Activated T-helper 17 cell treated with anti-CD3 and anti-CD28 coated beads, Interleukin-2, amount 50 U/mL, for 72 hours (primary cell): ENCODE results near the gene SGSH. TPM values are rescaled to one million over a fixed set of nuclear protein-coding genes. Genes with fewer than 3 reads are reported as not detected.

ENCODE experiments used
- total RNA-seq, 2 donors: library from RNA; stranded (reverse); gene quantifications; one replicate each; pipeline ENCODE4 v1.2.3, GENCODE V29; 2022

SGSH gene
- total RNA-seq, 2 donors from 2014 or later, result 45.7 to 63.6 TPM

Other genes with a start within 250 kb of the SGSH start
- 1 to 10 TPM; 1.6 to 1.8 TPM for gene TBC1D16, start 184.5 kb downstream of the SGSH start, total RNA-seq
- gene CCDC40, start 183.7 kb downstream of the SGSH start, total RNA-seq, result under 1 TPM in 1 of 2 donors, not detected in 1; 0.69 TPM
- 10 to 100 TPM; 15.0 to 33.0 TPM for gene GAA, start 118.8 kb downstream of the SGSH start, total RNA-seq
- gene EIF4A3, start 73.2 kb downstream of the SGSH start, total RNA-seq, result 100 to 1,000 TPM; 141 to 182 TPM
- gene CARD14, start 50.3 kb downstream of the SGSH start, total RNA-seq, result not detected
- gene SLC26A11, start 94 bp upstream of the SGSH start, total RNA-seq, result 10 to 100 TPM; 23.5 to 37.3 TPM
- gene RNF213, start 40.5 kb upstream of the SGSH start, total RNA-seq, result 1,000 to 10,000 TPM; 1,022 to 1,405 TPM
- gene ENDOV, start 194.8 kb upstream of the SGSH start, total RNA-seq, result 10 to 100 TPM in 1 of 2 donors, 1 to 10 TPM in 1; 9.7 to 20.1 TPM